PFSK-1 (cell line): ENCODE results near the gene CLPSL1.

ENCODE experiments used
- REST ChIP-seq, 2 experiments: IDR thresholded peaks; 2 replicates each; pipeline versions ENCODE4 v1.6.1 to v1.8.0; 2011 to 2012; ENCODE audit warnings: low read depth in 2 of 2, low read length in 2 of 2, control low read depth in 1 of 2, inconsistent platforms in 1 of 2, mild to moderate bottlenecking in 1 of 2, moderate library complexity in 1 of 2; ENCODE audit not compliant: insufficient read depth in 1 of 2
- TAF1 ChIP-seq: IDR thresholded peaks from 2 replicates; pipeline ENCODE4 v1.6.1; 2012; ENCODE audit warnings: low read length, control low read depth, borderline replicate concordance; ENCODE audit not compliant: insufficient read depth

DNA sequence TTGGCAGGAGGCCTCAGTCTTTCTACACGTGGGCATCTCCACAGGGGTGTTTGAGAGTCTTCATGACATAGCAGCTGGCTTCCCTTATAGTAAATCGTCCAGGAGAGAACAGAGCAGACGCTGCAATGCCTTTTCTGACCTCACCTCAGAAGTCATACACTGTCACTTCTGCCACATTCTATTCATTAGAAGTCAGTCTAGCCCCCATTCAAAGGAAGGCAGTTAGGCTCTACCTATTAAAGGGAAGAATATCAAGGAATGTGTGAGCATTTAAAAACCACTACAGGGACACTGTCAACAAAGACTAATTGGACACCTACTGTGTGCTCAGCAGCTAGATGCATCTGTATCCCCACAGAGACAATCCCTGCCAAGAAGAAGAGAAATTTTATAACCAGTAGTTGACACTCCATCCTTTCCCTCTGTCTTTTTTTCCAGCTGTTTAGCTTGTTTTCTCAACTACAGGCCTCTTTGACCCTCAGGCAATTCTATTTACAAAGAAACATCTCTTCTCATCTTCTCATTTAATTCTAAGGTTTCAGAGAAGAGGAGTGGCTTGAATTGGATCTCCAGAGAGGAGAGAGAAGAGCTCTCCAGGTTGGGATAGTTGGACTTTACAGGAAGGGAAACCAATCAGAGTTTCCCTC, 25.4 kb upstream of the CLPSL1 start:
- TF ChIP-seq REST (IDR thresholded peaks at IDR 0.05; ENCODE audit: insufficient read depth in 1 of 2, low read depth in 2 of 2, low read length in 2 of 2) (no peak), TAF1 (no peak)
